Measurements from ENCODE around the gene SEC24D. TPM values are rescaled to one million over a fixed set of nuclear protein-coding genes. Genes with fewer than 3 reads are reported as not detected.

Gene SEC24D
- total and polyA plus RNA-seq, 2 of the 8 experiments (the other 6 are each of a cell fraction or from before 2014, with no cell fraction given), result 28.9 to 91.6 TPM

GRCh38 chr4:118879409-118879808, 43.5 kb upstream of the SEC24D start:
- H2BK5ac ChIP-seq (ENCODE audit: low read depth, low read length), result no peak overlapping the region
- no peak overlapping the region for H3K56ac ChIP-seq (replicated peaks; ENCODE audit: insufficient read length, low read depth, low read length)
- FAIRE-seq, result no peak
- no peak overlapping the region for H4K8ac ChIP-seq (ENCODE audit: extremely low read depth, insufficient read depth, low read length)
- H3K4me1 ChIP-seq (replicated peaks in 1 of 4; ENCODE audit: control insufficient read depth in 3 of 4, insufficient read depth in 4 of 4, low read length in 3 of 4), result peaks cover 0 to 7% (median 0%) of the 10 kb centered on the region in 4 experiments; a peak in 1 of 7 replicates
- DNase-seq (ENCODE audit: low read depth in 1 of 2, low spot score in 2 of 2), result no peak
- TF ChIP-seq CEBPB (IDR thresholded peaks at IDR 0.05; ENCODE audit: low read depth, low read length) (no peak), NRF1 (IDR thresholded peaks at IDR 0.05; ENCODE audit: low read depth, low read length) (no peak), POLR2AphosphoS5 (IDR thresholded peaks at IDR 0.05; ENCODE audit: low read depth, low read length) (no peak)
- H4K91ac ChIP-seq (replicated peaks; ENCODE audit: insufficient read length, low read length), result no peak overlapping the region
- H4K5ac ChIP-seq (ENCODE audit: insufficient read length, low read depth, low read length), result no peak overlapping the region
- no peak overlapping the region for H2BK120ac ChIP-seq (replicated peaks; ENCODE audit: low read depth, low read length)
- H2AFZ ChIP-seq (ENCODE audit: low read length), result no peak overlapping the region
- POLR2A ChIA-PET (ENCODE audit: partially characterized antibody), result interaction anchor here (0.7 to 1.8 kb wide), 2 partner anchors 10 to 116 kb away, joined by 3 to 4 read pairs; partner anchors contain the start of gene SYNPO2
- H3K4me2 ChIP-seq (ENCODE audit: insufficient read depth in 1 of 2, low read depth in 2 of 2, low read length in 2 of 2), result no peak overlapping the region
- H3K79me2 ChIP-seq (ENCODE audit: control insufficient read depth in 1 of 2, insufficient read depth in 2 of 2, low read length in 2 of 2), result no peaks in the 10 kb centered on the region
- no peak overlapping the region for H2AK5ac ChIP-seq (ENCODE audit: low read depth, low read length)
- H3K23ac ChIP-seq (ENCODE audit: insufficient read length), result no peak overlapping the region
- H3K36me3 ChIP-seq (ENCODE audit: control insufficient read depth in 2 of 4, insufficient read depth in 4 of 4, low read length in 3 of 4), result peaks cover 0 to 4% (median 0%) of the 10 kb centered on the region in 4 experiments; a peak in 1 of 8 replicates
- no peaks in the 10 kb centered on the region for H3K23me2 ChIP-seq (ENCODE audit: low read depth, low read length)
- CTCF ChIA-PET (ENCODE audit: partially characterized antibody), result interaction anchor here (1.0 to 1.8 kb wide), 4 partner anchors 9 to 133 kb away, joined by 3 to 5 read pairs (median 4); partner anchors contain the start of gene SYNPO2
- no peak overlapping the region for H2BK12ac ChIP-seq (ENCODE audit: low read depth, low read length)
- peaks cover 4 to 5% of the 10 kb centered on the region in 2 experiments; a peak in 3 of 4 replicates for H3K9me3 ChIP-seq (ENCODE audit: insufficient read depth in 2 of 2, low read depth in 1 of 2, low read length in 1 of 2)
- H4K20me1 ChIP-seq (replicated peaks in 1 of 2; ENCODE audit: control insufficient read depth in 1 of 2, insufficient read depth in 2 of 2, low read length in 2 of 2), result no peaks in the 10 kb centered on the region
- H2BK15ac ChIP-seq (ENCODE audit: low read length), result no peak overlapping the region
- no peaks in the 10 kb centered on the region for H3K27me3 ChIP-seq (replicated peaks in 1 of 4; ENCODE audit: control insufficient read depth in 3 of 4, extremely low read depth in 1 of 4, insufficient read depth in 3 of 4, low read length in 3 of 4)
- 96% methylated on average over 7 of the region's 7 CpGs; no CpG with 5 or more reads in 1 of the 2 experiments for WGBS, 2 experiments (ENCODE audit: extremely low coverage in 1 of 2, insufficient coverage in 1 of 2, insufficient read length in 1 of 2, insufficient replicate concordance in 2 of 2, low coverage in 1 of 2, low lambda C conversion rate in 2 of 2, missing lambda C conversion rate in 1 of 2)
- no peak overlapping the region for H3K27ac ChIP-seq (ENCODE audit: low read depth, low read length)
- no peaks in the 10 kb centered on the region for H3K79me1 ChIP-seq (ENCODE audit: low read depth, low read length)
- H3K18ac ChIP-seq (ENCODE audit: extremely low read depth, low read length), result no peak overlapping the region
- H2BK20ac ChIP-seq (ENCODE audit: low read length), result no peak overlapping the region
- no peak overlapping the region for H3K4ac ChIP-seq (replicated peaks; ENCODE audit: insufficient read length, low read depth, low read length)
- no peak overlapping the region for H3K14ac ChIP-seq (ENCODE audit: insufficient read length)
- no peak overlapping the region for H3K9ac ChIP-seq (replicated peaks in 1 of 4; ENCODE audit: extremely low read depth in 1 of 4, low read depth in 3 of 4, low read length in 3 of 4)
- H3K4me3 ChIP-seq (ENCODE audit: extremely low read depth in 1 of 4, insufficient read depth in 2 of 4, low read depth in 3 of 4, low read length in 4 of 4), result no peak overlapping the region
